ENCODE measurements around the gene CCP110. TPM values are rescaled to one million over a fixed set of nuclear protein-coding genes. Genes with fewer than 3 reads are reported as not detected.
A peak's percentile ranks its signal among the peaks of the same experiment; 100 is the strongest.

CCP110 gene
- total RNA-seq, 1 experiment from 2014 or later, result 31.8 TPM

DNA sequence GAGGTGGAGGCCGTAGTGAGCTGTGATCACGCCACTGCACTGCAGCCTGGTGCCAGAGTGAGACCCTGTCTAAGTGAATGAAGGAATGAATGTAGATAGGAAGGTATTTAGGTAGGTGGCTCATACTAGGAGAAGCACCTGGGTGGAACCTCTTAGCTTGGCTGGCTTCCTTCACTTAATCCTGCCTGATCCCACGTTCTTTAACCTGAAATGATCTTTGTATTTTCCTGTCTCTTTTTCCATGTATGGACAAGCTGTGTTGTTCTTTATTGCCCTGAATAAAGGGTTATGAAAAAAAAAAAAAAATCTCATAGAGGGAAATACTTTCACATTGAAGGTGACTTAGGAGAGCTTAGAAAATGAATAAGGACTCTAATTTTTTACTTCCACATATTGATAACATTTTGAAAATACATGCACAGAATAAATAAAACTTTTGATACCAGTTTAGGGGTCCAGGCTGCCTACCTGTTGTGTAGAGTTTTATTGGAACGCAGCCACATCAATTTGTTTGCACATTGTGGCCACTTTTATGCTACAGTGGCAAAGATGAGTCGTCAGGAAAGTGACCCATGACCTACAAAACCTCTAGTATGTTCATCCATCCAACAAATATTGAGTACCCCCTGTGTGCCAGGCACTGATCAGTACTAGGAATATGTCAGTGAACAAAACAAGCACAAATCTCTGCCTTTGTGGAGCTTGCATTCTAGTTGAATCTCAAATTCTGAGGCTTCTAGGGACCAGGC, 76.4 kb downstream of the CCP110 start:
- peaks cover 9% of the 10 kb centered on the region for H3K36me3 ChIP-seq (ENCODE audit: control insufficient read depth, insufficient read depth, low read length)
- H3K9me3 ChIP-seq (ENCODE audit: control insufficient read depth, insufficient read depth, low read depth, low read length), result no peaks in the 10 kb centered on the region
- ChIA-PET CTCF (interaction anchor here (0.6 to 1.2 kb wide), 3 partner anchors 20 to 797 kb away, joined by 3 to 6 read pairs (median 3); no protein-coding TSS in a partner anchor), POLR2A (no interaction called here)
- in situ Hi-C loops (cut with HindIII; ENCODE audit: low pct_unique_long_range_greater_than_20kb, low sequenced_read_pairs) (no loop called here), intact Hi-C loops (cut with micrococcal nuclease; ENCODE audit: unreplicated experiment) (no loop called here)
- H3K4me3 ChIP-seq (ENCODE audit: low read depth in 2 of 2, low read length in 2 of 2), result no peak overlapping the region
- ATAC-seq (no peak), DNase-seq (ENCODE audit: low read depth, low spot score) (no peak)
- no peaks in the 10 kb centered on the region for H3K4me1 ChIP-seq (ENCODE audit: control insufficient read depth, insufficient read depth, low read length)
- H3K27me3 ChIP-seq (ENCODE audit: control insufficient read depth, insufficient read depth, low read length), result no peaks in the 10 kb centered on the region
- no TSS peak for BruUV-seq (replicated peaks)
- TF ChIP-seq SIN3A (IDR thresholded peaks at IDR 0.05; ENCODE audit: borderline replicate concordance, insufficient read depth, low read depth, low read length) (no peak), TCF7L2 (IDR thresholded peaks at IDR 0.05; ENCODE audit: low read depth, low read length) (no peak), POLR2AphosphoS5 (IDR thresholded peaks at IDR 0.05; ENCODE audit: low read depth, low read length) (no peak)
- TF ChIP-seq, protein P1, sequence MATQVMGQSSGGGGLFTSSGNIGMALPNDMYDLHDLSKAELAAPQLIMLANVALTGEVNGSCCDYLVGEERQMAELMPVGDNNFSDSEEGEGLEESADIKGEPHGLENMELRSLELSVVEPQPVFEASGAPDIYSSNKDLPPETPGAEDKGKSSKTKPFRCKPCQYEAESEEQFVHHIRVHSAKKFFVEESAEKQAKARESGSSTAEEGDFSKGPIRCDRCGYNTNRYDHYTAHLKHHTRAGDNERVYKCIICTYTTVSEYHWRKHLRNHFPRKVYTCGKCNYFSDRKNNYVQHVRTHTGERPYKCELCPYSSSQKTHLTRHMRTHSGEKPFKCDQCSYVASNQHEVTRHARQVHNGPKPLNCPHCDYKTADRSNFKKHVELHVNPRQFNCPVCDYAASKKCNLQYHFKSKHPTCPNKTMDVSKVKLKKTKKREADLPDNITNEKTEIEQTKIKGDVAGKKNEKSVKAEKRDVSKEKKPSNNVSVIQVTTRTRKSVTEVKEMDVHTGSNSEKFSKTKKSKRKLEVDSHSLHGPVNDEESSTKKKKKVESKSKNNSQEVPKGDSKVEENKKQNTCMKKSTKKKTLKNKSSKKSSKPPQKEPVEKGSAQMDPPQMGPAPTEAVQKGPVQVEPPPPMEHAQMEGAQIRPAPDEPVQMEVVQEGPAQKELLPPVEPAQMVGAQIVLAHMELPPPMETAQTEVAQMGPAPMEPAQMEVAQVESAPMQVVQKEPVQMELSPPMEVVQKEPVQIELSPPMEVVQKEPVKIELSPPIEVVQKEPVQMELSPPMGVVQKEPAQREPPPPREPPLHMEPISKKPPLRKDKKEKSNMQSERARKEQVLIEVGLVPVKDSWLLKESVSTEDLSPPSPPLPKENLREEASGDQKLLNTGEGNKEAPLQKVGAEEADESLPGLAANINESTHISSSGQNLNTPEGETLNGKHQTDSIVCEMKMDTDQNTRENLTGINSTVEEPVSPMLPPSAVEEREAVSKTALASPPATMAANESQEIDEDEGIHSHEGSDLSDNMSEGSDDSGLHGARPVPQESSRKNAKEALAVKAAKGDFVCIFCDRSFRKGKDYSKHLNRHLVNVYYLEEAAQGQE (IDR thresholded peaks at IDR 0.05; ENCODE audit: insufficient read depth in 1 of 2, low read depth in 2 of 2, low read length in 1 of 2), result no peak
- TF ChIP-seq, protein P2, sequence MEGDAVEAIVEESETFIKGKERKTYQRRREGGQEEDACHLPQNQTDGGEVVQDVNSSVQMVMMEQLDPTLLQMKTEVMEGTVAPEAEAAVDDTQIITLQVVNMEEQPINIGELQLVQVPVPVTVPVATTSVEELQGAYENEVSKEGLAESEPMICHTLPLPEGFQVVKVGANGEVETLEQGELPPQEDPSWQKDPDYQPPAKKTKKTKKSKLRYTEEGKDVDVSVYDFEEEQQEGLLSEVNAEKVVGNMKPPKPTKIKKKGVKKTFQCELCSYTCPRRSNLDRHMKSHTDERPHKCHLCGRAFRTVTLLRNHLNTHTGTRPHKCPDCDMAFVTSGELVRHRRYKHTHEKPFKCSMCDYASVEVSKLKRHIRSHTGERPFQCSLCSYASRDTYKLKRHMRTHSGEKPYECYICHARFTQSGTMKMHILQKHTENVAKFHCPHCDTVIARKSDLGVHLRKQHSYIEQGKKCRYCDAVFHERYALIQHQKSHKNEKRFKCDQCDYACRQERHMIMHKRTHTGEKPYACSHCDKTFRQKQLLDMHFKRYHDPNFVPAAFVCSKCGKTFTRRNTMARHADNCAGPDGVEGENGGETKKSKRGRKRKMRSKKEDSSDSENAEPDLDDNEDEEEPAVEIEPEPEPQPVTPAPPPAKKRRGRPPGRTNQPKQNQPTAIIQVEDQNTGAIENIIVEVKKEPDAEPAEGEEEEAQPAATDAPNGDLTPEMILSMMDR (IDR thresholded peaks at IDR 0.05), result no peak
- no peak overlapping the region for H3K27ac ChIP-seq (ENCODE audit: low read length)

DNA sequence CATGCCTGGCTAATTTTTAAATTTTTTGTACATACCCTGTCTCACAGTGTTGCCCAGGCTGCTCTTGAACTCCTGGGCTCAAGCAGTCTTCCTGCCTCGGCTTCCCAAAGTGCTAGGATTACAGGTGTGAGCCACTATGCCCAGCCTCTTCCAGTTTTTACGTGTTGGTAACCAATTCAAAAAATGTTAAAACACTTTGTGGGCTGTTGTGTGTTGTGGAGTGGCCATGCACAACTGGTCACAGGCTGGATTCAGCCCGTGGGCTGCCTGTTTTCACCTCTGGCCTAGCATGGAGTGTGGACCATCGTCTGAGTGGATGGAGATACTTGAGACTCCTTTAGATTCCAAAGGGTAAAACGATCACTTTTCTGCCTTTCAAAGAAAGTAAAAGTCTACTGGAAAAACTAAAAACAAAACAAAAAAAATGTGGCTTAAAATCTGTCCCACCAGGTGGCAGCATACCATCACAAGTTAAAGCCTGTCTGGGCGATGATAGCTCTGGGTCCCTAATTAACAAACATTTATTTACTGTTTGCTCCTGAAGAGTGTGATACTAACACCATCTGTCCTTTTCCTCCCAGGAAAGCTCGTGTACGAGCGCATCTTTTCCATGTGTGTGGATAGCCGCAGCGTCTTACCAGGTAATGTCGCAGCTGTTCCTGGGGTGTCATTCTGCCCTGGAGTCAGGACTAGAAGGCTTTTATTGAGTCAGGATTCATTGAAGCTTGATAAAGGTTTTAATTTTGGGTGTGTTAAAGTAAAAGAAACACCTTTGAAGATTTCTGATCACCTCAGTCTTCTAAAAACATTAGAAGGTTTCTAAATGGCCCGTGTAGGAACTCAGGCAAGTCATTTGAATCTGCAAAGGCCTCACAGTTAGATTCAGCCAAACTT, 77.6 kb downstream of the CCP110 start:
- Histone ChIP-seq H3K4me3 (ENCODE audit: low read depth in 2 of 2, low read length in 2 of 2) (no peak overlapping the region), H3K27ac (ENCODE audit: low read length) (no peak overlapping the region), H3K27me3 (ENCODE audit: control insufficient read depth, insufficient read depth, low read length) (no peaks in the 10 kb centered on the region), H3K9me3 (ENCODE audit: control insufficient read depth, insufficient read depth, low read depth, low read length) (no peaks in the 10 kb centered on the region), H3K4me1 (ENCODE audit: control insufficient read depth, insufficient read depth, low read length) (no peaks in the 10 kb centered on the region), H3K36me3 (ENCODE audit: control insufficient read depth, insufficient read depth, low read length) (peaks cover 9% of the 10 kb centered on the region)
- peak; percentile 56; the same call in 1 of the 2 replicates for ATAC-seq
- ChIA-PET POLR2A (interaction anchor here (0.5 kb wide), 1 partner anchor 221 kb away, joined by 6 read pairs; no protein-coding TSS in a partner anchor), CTCF (interaction anchor here (0.5 to 1.2 kb wide), 5 partner anchors 12 to 285 kb away, joined by 3 to 6 read pairs (median 3); no protein-coding TSS in a partner anchor)
- in situ Hi-C loops (cut with HindIII; ENCODE audit: low pct_unique_long_range_greater_than_20kb, low sequenced_read_pairs) (no loop called here), intact Hi-C loops (cut with micrococcal nuclease; ENCODE audit: unreplicated experiment) (loop anchor here (1.0 kb wide), 1 partner anchor 285 kb away; no protein-coding TSS in a partner anchor)
- no TSS peak for BruUV-seq (replicated peaks)
- TF ChIP-seq SIN3A (IDR thresholded peaks at IDR 0.05; ENCODE audit: borderline replicate concordance, insufficient read depth, low read depth, low read length) (no peak), POLR2AphosphoS5 (IDR thresholded peaks at IDR 0.05; ENCODE audit: low read depth, low read length) (no peak), TCF7L2 (IDR thresholded peaks at IDR 0.05; ENCODE audit: low read depth, low read length) (no peak)
- TF ChIP-seq, protein P2 (IDR thresholded peaks at IDR 0.05), result peak; percentile 85
- TF ChIP-seq, protein P1 (IDR thresholded peaks at IDR 0.05; ENCODE audit: insufficient read depth in 1 of 2, low read depth in 2 of 2, low read length in 1 of 2), result no peak
- DNase-seq (ENCODE audit: low read depth, low spot score), result no peak
